ENCODE measurements around the gene TMTC2. TPM values are rescaled to one million over a fixed set of nuclear protein-coding genes. Genes with fewer than 3 reads are reported as not detected.

Gene TMTC2
- total and polyA plus RNA-seq, 2 donors (not counting 1 experiment from before 2014, with no cell fraction given): 2.4 to 3.2 TPM

DNA sequence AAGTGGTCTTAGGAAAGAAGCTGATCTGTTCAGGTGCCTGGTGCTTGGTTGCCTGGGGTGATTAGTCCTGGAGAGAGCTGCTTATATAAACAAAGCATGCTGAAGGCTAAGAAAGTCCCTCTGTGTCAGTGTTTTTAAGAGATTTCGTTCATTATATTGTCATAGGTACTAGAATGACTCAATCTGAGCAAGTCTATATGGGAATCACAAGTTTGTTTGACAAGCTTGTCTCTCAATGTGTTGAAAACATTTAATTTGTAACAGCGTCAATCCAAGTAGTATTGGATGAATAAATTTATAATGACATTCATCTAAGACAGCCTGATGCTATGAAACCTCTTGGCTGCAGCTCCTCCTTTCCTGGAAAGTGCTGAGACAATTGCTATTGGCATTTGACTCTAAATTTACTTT, 256.3 kb downstream of the TMTC2 start:
- Mint-ChIP-seq H3K27me3 (no peaks in the 10 kb centered on the region), H3K4me3 (no peak overlapping the region), H3K9me3 (ENCODE audit: insufficient read depth) (peaks cover 3% of the 10 kb centered on the region), H3K4me1 (no peaks in the 10 kb centered on the region), H3K27ac (no peak overlapping the region)
- Histone ChIP-seq H3K4me1 (ENCODE audit: control insufficient read depth in 2 of 2, insufficient read depth in 2 of 2, low read length in 2 of 2) (no peaks in the 10 kb centered on the region), H3K4me2 (replicated peaks; ENCODE audit: low read depth, low read length, poor library complexity, severe bottlenecking) (no peak overlapping the region), H3K27me3 (replicated peaks in 1 of 4; ENCODE audit: control extremely low read depth in 1 of 4, control insufficient read depth in 3 of 4, insufficient read depth in 4 of 4, low read length in 3 of 4) (no peaks in the 10 kb centered on the region), H2AFZ (ENCODE audit: insufficient read depth, low read depth, low read length, poor library complexity, severe bottlenecking) (no peak overlapping the region), H3K9ac (ENCODE audit: low read length) (no peak overlapping the region), H3K27ac (ENCODE audit: low read length in 2 of 2) (no peak overlapping the region), H3K9me3 (ENCODE audit: control extremely low read depth in 1 of 3, control insufficient read depth in 2 of 3, insufficient read depth in 1 of 3, low read length in 2 of 3) (peaks cover 0 to 3% (median 0%) of the 10 kb centered on the region in 3 donors), H3K79me2 (ENCODE audit: control insufficient read depth, insufficient read depth, low read length) (no peaks in the 10 kb centered on the region), H4K20me1 (ENCODE audit: control insufficient read depth, insufficient read depth, low read length, poor library complexity, severe bottlenecking) (no peaks in the 10 kb centered on the region), H3K4me3 (ENCODE audit: control extremely low read depth in 1 of 5, extremely low read depth in 1 of 5, insufficient read depth in 1 of 5, low read depth in 2 of 5, low read length in 4 of 5) (no peak overlapping the region), H3K36me3 (replicated peaks in 1 of 2; ENCODE audit: control extremely low read depth in 1 of 2, control insufficient read depth in 1 of 2, extremely low read depth in 1 of 2, insufficient read depth in 2 of 2, low read length in 1 of 2) (no peaks in the 10 kb centered on the region)
- TF ChIP-seq, protein P1, sequence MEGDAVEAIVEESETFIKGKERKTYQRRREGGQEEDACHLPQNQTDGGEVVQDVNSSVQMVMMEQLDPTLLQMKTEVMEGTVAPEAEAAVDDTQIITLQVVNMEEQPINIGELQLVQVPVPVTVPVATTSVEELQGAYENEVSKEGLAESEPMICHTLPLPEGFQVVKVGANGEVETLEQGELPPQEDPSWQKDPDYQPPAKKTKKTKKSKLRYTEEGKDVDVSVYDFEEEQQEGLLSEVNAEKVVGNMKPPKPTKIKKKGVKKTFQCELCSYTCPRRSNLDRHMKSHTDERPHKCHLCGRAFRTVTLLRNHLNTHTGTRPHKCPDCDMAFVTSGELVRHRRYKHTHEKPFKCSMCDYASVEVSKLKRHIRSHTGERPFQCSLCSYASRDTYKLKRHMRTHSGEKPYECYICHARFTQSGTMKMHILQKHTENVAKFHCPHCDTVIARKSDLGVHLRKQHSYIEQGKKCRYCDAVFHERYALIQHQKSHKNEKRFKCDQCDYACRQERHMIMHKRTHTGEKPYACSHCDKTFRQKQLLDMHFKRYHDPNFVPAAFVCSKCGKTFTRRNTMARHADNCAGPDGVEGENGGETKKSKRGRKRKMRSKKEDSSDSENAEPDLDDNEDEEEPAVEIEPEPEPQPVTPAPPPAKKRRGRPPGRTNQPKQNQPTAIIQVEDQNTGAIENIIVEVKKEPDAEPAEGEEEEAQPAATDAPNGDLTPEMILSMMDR (IDR thresholded peaks at IDR 0.05): no peak
- no peak for TF ChIP-seq EZH2 (IDR thresholded peaks at IDR 0.05; ENCODE audit: borderline replicate concordance, insufficient read depth, low read depth, low read length, poor library complexity, severe bottlenecking)
- POLR2A ChIA-PET: no interaction called here
- DNase-seq (no peak), ATAC-seq (ENCODE audit: low read depth) (no peak)
- intact Hi-C loops (cut with micrococcal nuclease): no loop called here
- CTCF ChIA-PET: no interaction called here
- 86% methylated on average over 1 of the region's 2 CpGs for WGBS (ENCODE audit: insufficient coverage)

DNA sequence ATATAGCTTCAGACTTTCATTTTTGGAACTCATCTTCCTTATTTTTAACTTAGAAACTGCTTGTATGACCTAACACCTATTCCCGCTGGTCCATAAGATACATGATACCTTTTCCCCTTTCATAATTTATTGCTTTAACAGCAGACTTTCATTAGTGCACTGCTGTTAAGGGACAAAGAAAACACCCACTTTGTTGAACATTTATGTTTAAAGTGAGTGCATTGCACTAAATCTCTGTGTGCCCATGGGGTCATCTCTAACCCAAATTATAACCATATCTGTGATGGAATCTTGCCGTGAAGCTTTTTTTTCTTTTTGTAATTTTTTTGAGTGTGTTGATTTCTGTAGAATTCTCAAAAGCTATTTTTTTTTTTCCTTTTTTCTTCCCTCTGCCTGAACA, 261.8 kb downstream of the TMTC2 start:
- intact Hi-C loops (cut with micrococcal nuclease): no loop called here
- Histone ChIP-seq H3K4me2 (replicated peaks; ENCODE audit: low read depth, low read length, poor library complexity, severe bottlenecking) (no peak overlapping the region), H3K4me3 (ENCODE audit: control extremely low read depth in 1 of 5, extremely low read depth in 1 of 5, insufficient read depth in 1 of 5, low read depth in 2 of 5, low read length in 4 of 5) (no peak overlapping the region), H3K4me1 (ENCODE audit: control insufficient read depth in 2 of 2, insufficient read depth in 2 of 2, low read length in 2 of 2) (no peaks in the 10 kb centered on the region), H3K79me2 (ENCODE audit: control insufficient read depth, insufficient read depth, low read length) (no peaks in the 10 kb centered on the region), H3K9me3 (ENCODE audit: control extremely low read depth in 1 of 3, control insufficient read depth in 2 of 3, insufficient read depth in 1 of 3, low read length in 2 of 3) (peaks cover 0 to 3% (median 0%) of the 10 kb centered on the region in 3 donors), H3K27ac (ENCODE audit: low read length in 2 of 2) (no peak overlapping the region), H3K36me3 (replicated peaks in 1 of 2; ENCODE audit: control extremely low read depth in 1 of 2, control insufficient read depth in 1 of 2, extremely low read depth in 1 of 2, insufficient read depth in 2 of 2, low read length in 1 of 2) (no peaks in the 10 kb centered on the region), H4K20me1 (ENCODE audit: control insufficient read depth, insufficient read depth, low read length, poor library complexity, severe bottlenecking) (no peaks in the 10 kb centered on the region), H3K9ac (ENCODE audit: low read length) (no peak overlapping the region), H3K27me3 (replicated peaks in 1 of 4; ENCODE audit: control extremely low read depth in 1 of 4, control insufficient read depth in 3 of 4, insufficient read depth in 4 of 4, low read length in 3 of 4) (no peaks in the 10 kb centered on the region), H2AFZ (ENCODE audit: insufficient read depth, low read depth, low read length, poor library complexity, severe bottlenecking) (no peak overlapping the region)
- no peaks in the 10 kb centered on the region for H3K4me1 Mint-ChIP-seq
- no peak overlapping the region for H3K27ac Mint-ChIP-seq
- ChIA-PET POLR2A (no interaction called here), CTCF (no interaction called here)
- DNase-seq (no peak), ATAC-seq (ENCODE audit: low read depth) (no peak)
- no peak overlapping the region for H3K4me3 Mint-ChIP-seq
- WGBS (ENCODE audit: insufficient coverage): no CpG with 5 or more reads among the region's 2 CpGs
- peaks cover 3% of the 10 kb centered on the region for H3K9me3 Mint-ChIP-seq (ENCODE audit: insufficient read depth)
- TF ChIP-seq EZH2 (IDR thresholded peaks at IDR 0.05; ENCODE audit: borderline replicate concordance, insufficient read depth, low read depth, low read length, poor library complexity, severe bottlenecking): no peak
- TF ChIP-seq, protein P1 (IDR thresholded peaks at IDR 0.05): no peak
- H3K27me3 Mint-ChIP-seq: no peaks in the 10 kb centered on the region

Data from B cell (primary cell).